A673 (cell line): ENCODE measurements around the gene LHFPL6. TPM values are rescaled to one million over a fixed set of nuclear protein-coding genes. Genes with fewer than 3 reads are reported as not detected.

Source experiments
- BruUV-seq: library from RNA; stranded (reverse); fragments of 400-500 nt; replicated peaks from 2 replicates; lab custom pipeline; 2021; lab: Mats Ljungman, UMichigan
- CTCF ChIA-PET: fragments of 300-600 bp; sonication (Branson Sonifier 250); formaldehyde crosslinking; loops from one replicate; lab custom pipeline; 2022; ENCODE audit warnings: antibody characterized with exemption; lab: Charles Lee
- POLR2A ChIA-PET: fragments of 300-600 bp; sonication (Branson Sonifier 250); formaldehyde crosslinking; loops from one replicate; lab custom pipeline; 2022; ENCODE audit warnings: antibody characterized with exemption; ENCODE audit not compliant: low non-redundant PET; lab: Charles Lee
- DNase-seq: peaks from one replicate; pipeline ENCODE4 v3.0.0-alpha.2; 2015; ENCODE audit warnings: low spot score
- H3K27ac ChIP-seq: fragments of 200-600 bp; sonication (generic); 2 replicates; pipeline ENCODE4 v1.5.1; 2016; ENCODE audit warnings: mixed run types, low read depth, mild to moderate bottlenecking, mixed read lengths, antibody characterized with exemption, low read length; ENCODE audit not compliant: poor library complexity, severe bottlenecking
- H3K27me3 ChIP-seq: fragments of 200-600 bp; sonication (generic); replicated peaks from 2 replicates; pipeline ENCODE4 v1.6.1; 2017; ENCODE audit warnings: mixed run types, low read depth, mild to moderate bottlenecking, mixed read lengths, antibody characterized with exemption, low read length; ENCODE audit not compliant: insufficient read depth, poor library complexity
- H3K36me3 ChIP-seq: fragments of 200-600 bp; sonication (generic); 2 replicates; pipeline ENCODE4 v1.6.1; 2016; ENCODE audit warnings: mixed run types, mild to moderate bottlenecking, mixed read lengths, antibody characterized with exemption, low read length; ENCODE audit not compliant: insufficient read depth, poor library complexity, severe bottlenecking
- H3K4me1 ChIP-seq: fragments of 200-600 bp; sonication (generic); 2 replicates; pipeline ENCODE4 v1.6.1; 2017; ENCODE audit warnings: mixed run types, mild to moderate bottlenecking, mixed read lengths, antibody characterized with exemption, low read length; ENCODE audit not compliant: insufficient read depth, poor library complexity, severe bottlenecking
- H3K4me3 ChIP-seq: fragments of 200-600 bp; sonication (generic); 2 replicates; pipeline ENCODE4 v1.5.1; 2016; ENCODE audit warnings: low read depth, mixed run types, mild to moderate bottlenecking, mixed read lengths, low read length; ENCODE audit not compliant: poor library complexity, severe bottlenecking
- H3K9me3 ChIP-seq: fragments of 200-600 bp; sonication (generic); 2 replicates; pipeline ENCODE4 v1.6.1; 2016; ENCODE audit warnings: mixed run types, low read depth, mild to moderate bottlenecking, mixed read lengths, antibody characterized with exemption, low read length; ENCODE audit not compliant: poor library complexity, severe bottlenecking
- CTCF ChIP-seq: fragments of 300-800, 200-600 bp; sonication (generic); conservative IDR thresholded peaks from 2 replicates; pipeline ENCODE4 v1.5.1; 2017; ENCODE audit warnings: low read depth, mild to moderate bottlenecking, antibody characterized with exemption, low read length, moderate library complexity, mixed read lengths
- EZH2 ChIP-seq: fragments of 200-600 bp; sonication (generic); IDR thresholded peaks from 2 replicates; pipeline ENCODE4 v1.6.1; 2017; ENCODE audit warnings: borderline replicate concordance, low read depth, mild to moderate bottlenecking, mixed read lengths, antibody characterized with exemption, low read length; ENCODE audit not compliant: poor library complexity, severe bottlenecking
- intact Hi-C: fragments of 100-400 bp; cut with micrococcal nuclease; formaldehyde crosslinking; loops from one replicate; pipeline ENCODE4 v1.10.0; 2022; ENCODE audit not compliant: unreplicated experiment
- total RNA-seq: library from RNA; stranded (reverse); gene quantifications from 2 replicates; pipeline ENCODE4 v1.2.3, GENCODE V29; 2021

The LHFPL6 gene
- total RNA-seq, 1 experiment from 2014 or later: 63.9 TPM

- intact Hi-C loops: no loop called here
- no peaks in the 10 kb centered on the region for H3K27me3 ChIP-seq
- no TSS peak for BruUV-seq
- H3K27ac ChIP-seq: peak overlapping the region; percentile 48
- ChIA-PET CTCF (no interaction called here), POLR2A (no interaction called here)
- TF ChIP-seq CTCF (no peak), EZH2 (no peak)
- no peaks in the 10 kb centered on the region for H3K9me3 ChIP-seq
- no peak overlapping the region for H3K4me3 ChIP-seq
- no peaks in the 10 kb centered on the region for H3K36me3 ChIP-seq
- H3K4me1 ChIP-seq: peaks cover 53% of the 10 kb centered on the region
- no peak for DNase-seq
Observed at GRCh38 chr13:39485314-39485700, 117.7 kb downstream of the LHFPL6 start.

GRCh38 chr13:39484506-39485313 is 118.3 kb downstream of the LHFPL6 start:
- H3K27ac ChIP-seq: peak overlapping the region; percentile 48
- no peaks in the 10 kb centered on the region for H3K9me3 ChIP-seq
- ChIA-PET CTCF (no interaction called here), POLR2A (no interaction called here)
- TF ChIP-seq EZH2 (no peak), CTCF (no peak)
- no peaks in the 10 kb centered on the region for H3K27me3 ChIP-seq
- no peak overlapping the region for H3K4me3 ChIP-seq
- peak; percentile 66 for DNase-seq
- no TSS peak for BruUV-seq
- intact Hi-C loops: no loop called here
- H3K36me3 ChIP-seq: no peaks in the 10 kb centered on the region
- peaks cover 52% of the 10 kb centered on the region for H3K4me1 ChIP-seq

- CTCF ChIA-PET: interaction anchor here (0.7 kb wide), 1 partner anchor 133 kb away, joined by 6 read pairs; no protein-coding TSS in a partner anchor
- DNase-seq: peak; percentile 43
- Histone ChIP-seq H3K27ac (peak overlapping the region; percentile 48), H3K36me3 (no peaks in the 10 kb centered on the region), H3K9me3 (no peaks in the 10 kb centered on the region), H3K27me3 (no peaks in the 10 kb centered on the region), H3K4me3 (no peak overlapping the region), H3K4me1 (peaks cover 50% of the 10 kb centered on the region)
- BruUV-seq: no TSS peak
- intact Hi-C loops: no loop called here
- TF ChIP-seq EZH2: no peak
- no peak for TF ChIP-seq CTCF
- POLR2A ChIA-PET: no interaction called here
Observed at GRCh38 chr13:39483326-39483725, 119.7 kb downstream of the LHFPL6 start.
